Activated CD4-positive, alpha-beta T cell treated with anti-CD3 and anti-CD28 coated beads, Interleukin-2, amount 10 ng/mL, durations not matched to agents 7 days and 5 days (primary cell): ENCODE measurements around the gene PKP4. TPM values are rescaled to one million over a fixed set of nuclear protein-coding genes. Genes with fewer than 3 reads are reported as not detected.

Source experiments
- CTCF ChIA-PET: fragments of 350-600 bp; sonication (Branson Sonifier 250); formaldehyde crosslinking; loops from one replicate; lab custom pipeline; 2021; ENCODE audit warnings: antibody characterized with exemption; lab: Charles Lee
- POLR2A ChIA-PET: fragments of 350-600 bp; sonication (Branson Sonifier 250); formaldehyde crosslinking; loops from one replicate; lab custom pipeline; 2021; ENCODE audit warnings: antibody characterized with exemption; lab: Charles Lee
- DNase-seq: peaks from one replicate; pipeline ENCODE4 v3.0.0-alpha.2; 2020
- H3K27ac Mint-ChIP-seq: one replicate; pipeline ENCODE4 v1.8.0; 2021; ENCODE audit warnings: mild to moderate bottlenecking, moderate library complexity, mixed read lengths
- H3K27me3 Mint-ChIP-seq: one replicate; pipeline ENCODE4 v1.8.0; 2021; ENCODE audit warnings: mixed read lengths
- H3K36me3 Mint-ChIP-seq: one replicate; pipeline ENCODE4 v1.8.0; 2021; ENCODE audit warnings: low read depth, mixed read lengths
- H3K4me1 Mint-ChIP-seq: one replicate; pipeline ENCODE4 v1.8.0; 2021; ENCODE audit warnings: mixed read lengths
- H3K4me3 Mint-ChIP-seq: one replicate; pipeline ENCODE4 v1.8.0; 2021; ENCODE audit warnings: mild to moderate bottlenecking, moderate library complexity, mixed read lengths
- H3K9me3 Mint-ChIP-seq: one replicate; pipeline ENCODE4 v1.8.0; 2021; ENCODE audit warnings: mixed read lengths
- total RNA-seq, 2 experiments: library from RNA; stranded (reverse); gene quantifications; one replicate each; pipeline ENCODE4 v1.2.3, GENCODE V29; 2021

Gene PKP4
- total RNA-seq, 2 experiments from 2014 or later: 36.3 to 43.1 TPM

- Mint-ChIP-seq H3K36me3 (peaks cover 4% of the 10 kb centered on the region), H3K4me1 (no peaks in the 10 kb centered on the region), H3K27me3 (no peaks in the 10 kb centered on the region), H3K4me3 (no peak overlapping the region), H3K9me3 (no peaks in the 10 kb centered on the region), H3K27ac (no peak overlapping the region)
- ChIA-PET CTCF (interaction anchor here (1.0 kb wide), 1 partner anchor 9 kb away, joined by 3 read pairs; no protein-coding TSS in a partner anchor), POLR2A (no interaction called here)
- no peak for DNase-seq
Observed at GRCh38 chr2:158676295-158676694, 219.5 kb downstream of the PKP4 start.

- ChIA-PET POLR2A (no interaction called here), CTCF (interaction anchor here (1.0 kb wide), 1 partner anchor 9 kb away, joined by 3 read pairs; no protein-coding TSS in a partner anchor)
- H3K4me3 Mint-ChIP-seq: no peak overlapping the region
- H3K27ac Mint-ChIP-seq: no peak overlapping the region
- H3K27me3 Mint-ChIP-seq: no peaks in the 10 kb centered on the region
- DNase-seq: no peak
- H3K36me3 Mint-ChIP-seq: peaks cover 4% of the 10 kb centered on the region
- H3K9me3 Mint-ChIP-seq: no peaks in the 10 kb centered on the region
- H3K4me1 Mint-ChIP-seq: no peaks in the 10 kb centered on the region
Observed at GRCh38 chr2:158676696-158677095, 219.9 kb downstream of the PKP4 start.

DNA sequence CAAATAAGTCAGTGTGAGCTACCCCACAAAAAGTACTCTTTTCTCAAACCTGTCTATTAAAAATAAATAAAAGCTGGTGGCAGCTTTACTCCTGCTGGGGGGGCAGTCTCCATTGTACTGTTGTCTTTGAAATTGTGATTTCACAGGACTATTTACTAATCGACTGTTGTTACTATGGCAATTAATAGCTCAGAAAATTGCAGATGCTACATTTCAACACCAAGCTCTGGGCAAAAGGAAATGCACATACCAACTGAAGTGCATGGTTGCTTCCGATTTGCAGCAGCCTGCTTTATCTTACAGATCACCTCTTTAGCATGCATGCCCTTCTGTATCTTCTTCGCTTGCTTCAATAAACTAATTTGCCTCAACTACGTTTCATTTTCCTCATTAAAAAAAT, 220.8 kb downstream of the PKP4 start:
- POLR2A ChIA-PET: no interaction called here
- Mint-ChIP-seq H3K36me3 (peaks cover 4% of the 10 kb centered on the region), H3K4me1 (no peaks in the 10 kb centered on the region), H3K4me3 (no peak overlapping the region), H3K27ac (no peak overlapping the region), H3K9me3 (no peaks in the 10 kb centered on the region), H3K27me3 (no peaks in the 10 kb centered on the region)
- CTCF ChIA-PET: no interaction called here
- no peak for DNase-seq

- CTCF ChIA-PET: no interaction called here
- Mint-ChIP-seq H3K27ac (no peak overlapping the region), H3K9me3 (no peaks in the 10 kb centered on the region), H3K4me1 (no peaks in the 10 kb centered on the region), H3K27me3 (no peaks in the 10 kb centered on the region), H3K4me3 (no peak overlapping the region), H3K36me3 (peaks cover 4% of the 10 kb centered on the region)
- POLR2A ChIA-PET: no interaction called here
- DNase-seq: no peak
Observed at GRCh38 chr2:158681816-158682215, 225.1 kb downstream of the PKP4 start.

DNA sequence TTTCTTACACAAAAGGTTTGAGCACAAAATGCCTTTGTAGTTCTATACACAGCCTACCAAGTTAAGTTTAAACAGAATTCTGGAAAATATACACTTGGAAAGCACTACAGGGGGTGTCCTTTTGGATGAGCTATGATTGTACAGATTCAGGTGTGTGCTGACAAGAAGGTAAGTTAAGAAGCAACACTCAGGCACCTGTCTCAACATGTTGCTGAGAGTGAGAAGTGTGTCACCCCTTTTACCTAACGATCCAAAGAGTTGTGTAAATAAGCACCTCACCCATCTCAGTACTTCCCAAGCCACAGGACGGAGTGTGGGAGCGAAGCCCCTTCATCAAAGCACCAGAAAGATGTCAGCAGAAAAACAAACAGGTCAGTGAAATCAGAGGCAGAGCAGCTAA, 228.9 kb downstream of the PKP4 start:
- H3K4me3 Mint-ChIP-seq: no peak overlapping the region

DNA sequence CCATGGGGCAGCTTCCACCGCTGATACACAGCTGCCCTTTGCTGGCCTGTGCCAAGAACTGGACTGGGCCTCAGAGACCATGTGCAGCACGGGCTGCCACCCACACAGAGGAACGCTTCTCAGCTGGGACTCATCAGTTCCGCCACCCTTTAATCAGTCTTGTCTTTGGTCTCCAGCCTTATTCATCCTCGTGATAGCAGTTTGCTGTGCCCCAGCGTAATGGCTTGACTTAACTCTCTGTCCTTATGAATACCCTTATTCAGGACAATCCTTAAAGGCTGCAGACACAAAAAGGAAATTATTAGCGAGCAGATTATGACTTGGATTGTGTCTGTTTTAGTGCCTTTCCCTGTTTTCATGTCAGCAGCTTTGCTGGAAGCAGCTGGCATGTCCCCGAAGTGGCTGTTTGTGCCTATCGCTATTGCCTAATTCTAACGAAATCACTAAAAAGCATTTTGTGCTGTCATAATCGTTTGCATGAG, 229.5 kb downstream of the PKP4 start:
- POLR2A ChIA-PET: no interaction called here
- no peaks in the 10 kb centered on the region for H3K9me3 Mint-ChIP-seq
- peaks cover 5% of the 10 kb centered on the region for H3K27me3 Mint-ChIP-seq
- H3K36me3 Mint-ChIP-seq: no peaks in the 10 kb centered on the region
- no peak overlapping the region for H3K4me3 Mint-ChIP-seq
- no peak for DNase-seq
- H3K4me1 Mint-ChIP-seq: no peaks in the 10 kb centered on the region
- H3K27ac Mint-ChIP-seq: no peak overlapping the region
- CTCF ChIA-PET: interaction anchor here (1.1 kb wide), 1 partner anchor 637 kb away, joined by 3 read pairs; no protein-coding TSS in a partner anchor

More for the DNA sequence above, 228.9 kb downstream of the PKP4 start:
- Mint-ChIP-seq H3K9me3 (no peaks in the 10 kb centered on the region), H3K27me3 (peaks cover 5% of the 10 kb centered on the region), H3K27ac (no peak overlapping the region), H3K36me3 (peaks cover 1% of the 10 kb centered on the region), H3K4me1 (no peaks in the 10 kb centered on the region)
- CTCF ChIA-PET: interaction anchor here (1.1 kb wide), 1 partner anchor 636 kb away, joined by 3 read pairs; no protein-coding TSS in a partner anchor
- POLR2A ChIA-PET: no interaction called here
- DNase-seq: no peak

- CTCF ChIA-PET: no interaction called here
- Mint-ChIP-seq H3K36me3 (no peaks in the 10 kb centered on the region), H3K9me3 (no peaks in the 10 kb centered on the region), H3K27me3 (peaks cover 5% of the 10 kb centered on the region), H3K4me3 (no peak overlapping the region), H3K27ac (no peak overlapping the region), H3K4me1 (no peaks in the 10 kb centered on the region)
- POLR2A ChIA-PET: interaction anchor here (0.6 kb wide), 1 partner anchor 820 kb away, joined by 3 read pairs; no protein-coding TSS in a partner anchor
- DNase-seq: no peak
Observed at GRCh38 chr2:158687315-158687714, 230.6 kb downstream of the PKP4 start.

- ChIA-PET CTCF (no interaction called here), POLR2A (no interaction called here)
- no peak for DNase-seq
- Mint-ChIP-seq H3K4me1 (no peaks in the 10 kb centered on the region), H3K27ac (no peak overlapping the region), H3K36me3 (no peaks in the 10 kb centered on the region), H3K9me3 (no peaks in the 10 kb centered on the region), H3K27me3 (peaks cover 5% of the 10 kb centered on the region), H3K4me3 (no peak overlapping the region)
Observed at GRCh38 chr2:158688721-158689120, 232.0 kb downstream of the PKP4 start.

DNA sequence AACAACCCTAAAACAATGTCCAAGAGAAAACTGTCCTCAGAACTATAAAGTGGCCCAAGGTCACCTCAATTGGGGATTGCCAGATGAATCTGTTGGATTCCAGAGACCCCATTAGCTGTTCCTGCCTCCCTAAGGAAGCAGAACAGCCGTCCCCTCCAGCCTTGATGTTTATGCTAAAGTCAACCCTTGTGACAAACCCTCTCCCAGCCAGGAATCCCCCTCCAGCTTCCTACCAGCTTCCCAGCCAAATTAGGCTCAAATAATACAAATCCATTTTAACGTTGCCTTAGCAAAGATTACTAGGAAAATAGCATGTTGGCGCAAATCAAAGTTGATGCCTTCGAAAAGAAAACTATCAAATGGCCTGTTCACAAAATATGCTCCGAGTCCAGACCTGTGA, 232.6 kb downstream of the PKP4 start:
- ChIA-PET CTCF (no interaction called here), POLR2A (no interaction called here)
- no peaks in the 10 kb centered on the region for H3K4me1 Mint-ChIP-seq
- H3K9me3 Mint-ChIP-seq: no peaks in the 10 kb centered on the region
- H3K27me3 Mint-ChIP-seq: peaks cover 5% of the 10 kb centered on the region
- no peak for DNase-seq
- H3K4me3 Mint-ChIP-seq: no peak overlapping the region
- H3K36me3 Mint-ChIP-seq: no peaks in the 10 kb centered on the region
- H3K27ac Mint-ChIP-seq: no peak overlapping the region

DNA sequence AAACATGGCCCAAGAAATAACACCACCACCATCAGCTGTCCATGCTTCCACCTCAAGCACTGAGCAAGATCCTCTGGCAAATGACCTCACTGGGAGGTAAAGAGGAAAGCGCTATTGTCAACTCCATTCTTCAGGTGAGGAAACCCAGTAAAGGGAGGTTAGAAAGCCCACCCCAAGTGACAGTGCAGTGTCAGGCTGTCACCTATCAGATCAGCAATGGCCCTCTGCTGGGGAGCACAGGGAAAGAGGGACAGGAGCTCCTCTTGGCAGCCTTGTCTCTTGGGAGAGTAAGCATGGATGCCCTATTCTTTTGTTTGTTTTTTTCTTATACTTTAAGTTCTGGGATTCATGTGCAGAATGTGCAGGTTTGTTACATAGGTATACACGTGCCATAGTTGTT, 234.1 kb downstream of the PKP4 start:
- Mint-ChIP-seq H3K4me3 (no peak overlapping the region), H3K4me1 (no peaks in the 10 kb centered on the region), H3K36me3 (no peaks in the 10 kb centered on the region), H3K27ac (no peak overlapping the region), H3K27me3 (peaks cover 5% of the 10 kb centered on the region), H3K9me3 (no peaks in the 10 kb centered on the region)
- ChIA-PET CTCF (no interaction called here), POLR2A (no interaction called here)
- DNase-seq: no peak

GRCh38 chr2:158691619-158692018, 234.9 kb downstream of the PKP4 start:
- no peak overlapping the region for H3K4me3 Mint-ChIP-seq
- no peak for DNase-seq
- CTCF ChIA-PET: no interaction called here
- no peak overlapping the region for H3K27ac Mint-ChIP-seq
- H3K27me3 Mint-ChIP-seq: peaks cover 7% of the 10 kb centered on the region
- H3K36me3 Mint-ChIP-seq: no peaks in the 10 kb centered on the region
- POLR2A ChIA-PET: no interaction called here
- no peaks in the 10 kb centered on the region for H3K4me1 Mint-ChIP-seq
- H3K9me3 Mint-ChIP-seq: peaks cover 2% of the 10 kb centered on the region

DNA sequence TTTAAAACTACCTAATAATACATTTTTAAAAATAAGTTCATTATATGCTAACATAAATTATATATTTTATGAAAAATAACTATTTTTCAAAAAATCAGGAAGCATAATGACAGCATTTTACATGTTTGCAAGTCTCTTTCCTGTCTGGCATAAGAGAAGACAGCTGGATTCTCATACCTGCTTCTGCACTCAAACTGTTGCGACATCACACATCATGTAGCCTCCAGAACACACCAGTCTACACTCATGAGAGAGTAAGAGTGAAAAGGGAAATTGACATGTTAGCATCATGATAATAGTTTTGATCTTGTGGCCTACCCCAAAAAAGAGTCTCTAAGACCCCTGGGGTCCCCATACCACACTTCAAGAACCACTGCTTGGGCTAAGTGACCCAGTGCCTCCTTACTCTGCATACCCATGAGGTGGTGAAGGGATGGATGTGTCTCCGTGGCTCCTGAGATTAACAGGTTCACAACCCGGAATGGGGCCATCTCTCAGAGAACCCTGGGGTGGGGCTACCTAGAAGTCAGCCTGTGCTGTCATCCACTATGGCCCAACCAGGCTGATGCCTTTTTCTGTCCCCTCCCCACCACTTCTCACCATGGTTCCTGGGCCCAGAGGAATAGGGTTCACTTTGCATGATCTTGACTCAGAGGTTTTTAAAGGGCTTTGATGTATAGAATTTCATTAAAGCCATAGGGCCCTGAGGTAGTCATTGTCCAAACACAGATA, 235.8 kb downstream of the PKP4 start:
- Mint-ChIP-seq H3K27ac (no peak overlapping the region), H3K36me3 (no peaks in the 10 kb centered on the region), H3K9me3 (peaks cover 4% of the 10 kb centered on the region), H3K27me3 (peaks cover 14% of the 10 kb centered on the region), H3K4me3 (no peak overlapping the region), H3K4me1 (no peaks in the 10 kb centered on the region)
- ChIA-PET POLR2A (no interaction called here), CTCF (no interaction called here)
- DNase-seq: no peak

GRCh38 chr2:158693476-158693875, 236.7 kb downstream of the PKP4 start:
- ChIA-PET POLR2A (no interaction called here), CTCF (no interaction called here)

More at GRCh38 chr2:158693476-158693875, 236.7 kb downstream of the PKP4 start:
- DNase-seq: no peak
- Mint-ChIP-seq H3K27me3 (peaks cover 9% of the 10 kb centered on the region), H3K4me1 (no peaks in the 10 kb centered on the region), H3K27ac (no peak overlapping the region), H3K4me3 (no peak overlapping the region), H3K36me3 (no peaks in the 10 kb centered on the region), H3K9me3 (peaks cover 4% of the 10 kb centered on the region)
